T-helper 2 cell (primary cell): ENCODE measurements around the gene RNF114.
"Not testable (repeated sequence)": the region's sequence is repeated elsewhere in the genome, so short reads cannot be mapped to it uniquely, and the experiment has no call there.

Experiments
- DNase-seq, 5 experiments: peaks; one replicate each; pipeline versions ENCODE4 v3.0.0 to v3.0.0-alpha.2; 2012 to 2022

The RNF114 gene

DNA sequence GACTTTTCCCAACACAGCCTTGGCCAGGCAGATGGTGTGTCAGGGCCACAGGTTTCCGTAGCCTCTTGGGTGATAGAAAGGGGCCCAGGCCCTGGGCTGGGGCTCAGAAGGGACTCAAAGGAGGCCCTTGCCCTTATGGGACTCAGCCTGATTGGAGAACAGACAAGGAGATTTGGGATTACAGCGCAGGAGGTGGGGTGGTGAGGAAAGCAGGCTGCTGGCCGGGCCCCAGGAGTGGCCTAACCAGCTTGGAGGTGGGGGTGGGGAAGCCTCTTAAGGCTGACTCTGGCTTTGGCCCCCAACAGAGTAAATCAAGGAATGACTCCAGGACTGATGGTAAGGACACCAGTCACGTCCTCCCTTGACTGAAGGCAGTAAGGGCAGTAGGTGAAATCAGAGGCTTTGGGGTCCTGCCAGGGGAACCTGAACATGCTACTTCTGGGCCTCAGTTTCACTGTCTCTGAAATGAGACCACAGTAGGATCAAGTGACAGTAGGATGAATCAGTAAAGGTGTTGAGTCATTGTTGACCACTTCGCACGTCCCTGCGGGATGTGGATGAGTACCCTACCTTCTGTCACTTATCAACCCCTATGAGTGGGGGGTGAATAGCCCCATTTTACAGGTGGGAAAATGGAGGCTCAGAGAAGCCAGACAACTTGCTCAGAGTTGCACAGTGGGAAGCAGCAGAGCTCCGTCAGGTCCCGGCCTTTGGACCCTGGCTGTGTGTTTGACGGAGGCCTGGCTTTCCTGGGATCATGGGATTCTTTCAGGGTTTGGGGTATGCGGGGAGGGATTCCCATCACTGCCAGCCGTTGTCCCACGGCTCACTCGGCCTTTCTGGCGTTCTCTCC is 51.0 kb downstream of the RNF114 start:
- no peak for DNase-seq

DNA sequence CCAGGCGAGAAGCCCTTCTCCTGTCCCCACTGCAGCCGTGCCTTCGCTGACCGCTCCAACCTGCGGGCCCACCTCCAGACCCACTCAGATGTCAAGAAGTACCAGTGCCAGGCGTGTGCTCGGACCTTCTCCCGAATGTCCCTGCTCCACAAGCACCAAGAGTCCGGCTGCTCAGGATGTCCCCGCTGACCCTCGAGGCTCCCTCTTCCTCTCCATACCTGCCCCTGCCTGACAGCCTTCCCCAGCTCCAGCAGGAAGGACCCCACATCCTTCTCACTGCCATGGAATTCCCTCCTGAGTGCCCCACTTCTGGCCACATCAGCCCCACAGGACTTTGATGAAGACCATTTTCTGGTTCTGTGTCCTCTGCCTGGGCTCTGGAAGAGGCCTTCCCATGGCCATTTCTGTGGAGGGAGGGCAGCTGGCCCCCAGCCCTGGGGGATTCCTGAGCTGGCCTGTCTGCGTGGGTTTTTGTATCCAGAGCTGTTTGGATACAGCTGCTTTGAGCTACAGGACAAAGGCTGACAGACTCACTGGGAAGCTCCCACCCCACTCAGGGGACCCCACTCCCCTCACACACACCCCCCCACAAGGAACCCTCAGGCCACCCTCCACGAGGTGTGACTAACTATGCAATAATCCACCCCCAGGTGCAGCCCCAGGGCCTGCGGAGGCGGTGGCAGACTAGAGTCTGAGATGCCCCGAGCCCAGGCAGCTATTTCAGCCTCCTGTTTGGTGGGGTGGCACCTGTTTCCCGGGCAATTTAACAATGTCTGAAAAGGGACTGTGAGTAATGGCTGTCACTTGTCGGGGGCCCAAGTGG is 51.9 kb downstream of the RNF114 start:
- no peak for DNase-seq

DNA sequence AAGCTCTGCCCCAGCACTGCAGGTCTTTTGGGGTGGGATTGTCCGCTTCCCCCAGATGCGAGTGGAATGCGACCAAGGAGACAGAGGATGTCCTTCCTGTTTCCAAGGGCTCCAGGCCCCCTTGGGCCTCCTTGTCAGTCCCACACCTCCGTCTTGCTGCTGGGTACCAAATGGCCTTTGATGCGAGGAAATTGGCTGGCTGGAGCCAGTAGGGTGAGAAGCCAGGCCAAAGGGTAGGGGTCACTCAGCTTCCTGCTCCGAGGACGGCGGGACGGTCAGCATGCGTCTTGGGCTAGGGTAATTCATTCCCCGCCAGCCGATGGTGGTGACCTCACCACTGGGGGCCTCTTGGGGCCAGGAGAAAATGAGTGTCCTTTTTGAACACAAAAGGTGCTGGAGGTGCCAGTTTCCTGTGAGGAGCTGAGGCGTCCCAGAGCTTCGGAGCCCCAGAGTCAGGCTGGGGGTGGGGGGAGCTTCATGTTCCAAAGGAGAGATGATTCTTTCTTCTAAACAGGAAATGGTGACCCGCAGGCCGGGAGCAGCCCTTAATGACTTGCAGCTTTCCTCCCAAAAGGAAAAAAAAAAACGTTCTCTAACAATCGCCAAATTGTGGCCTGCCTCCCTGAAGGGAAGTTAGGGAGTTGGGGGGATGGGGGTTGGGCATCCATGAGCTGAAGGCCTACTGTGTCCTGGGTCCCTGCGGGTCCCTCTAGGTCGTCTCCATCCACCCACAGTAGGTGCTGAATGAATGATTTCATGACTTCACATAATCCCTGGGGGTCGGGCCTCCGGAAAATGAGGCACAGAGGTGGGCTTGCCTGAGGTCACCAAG is 53.3 kb downstream of the RNF114 start:
- no peak for DNase-seq

DNA sequence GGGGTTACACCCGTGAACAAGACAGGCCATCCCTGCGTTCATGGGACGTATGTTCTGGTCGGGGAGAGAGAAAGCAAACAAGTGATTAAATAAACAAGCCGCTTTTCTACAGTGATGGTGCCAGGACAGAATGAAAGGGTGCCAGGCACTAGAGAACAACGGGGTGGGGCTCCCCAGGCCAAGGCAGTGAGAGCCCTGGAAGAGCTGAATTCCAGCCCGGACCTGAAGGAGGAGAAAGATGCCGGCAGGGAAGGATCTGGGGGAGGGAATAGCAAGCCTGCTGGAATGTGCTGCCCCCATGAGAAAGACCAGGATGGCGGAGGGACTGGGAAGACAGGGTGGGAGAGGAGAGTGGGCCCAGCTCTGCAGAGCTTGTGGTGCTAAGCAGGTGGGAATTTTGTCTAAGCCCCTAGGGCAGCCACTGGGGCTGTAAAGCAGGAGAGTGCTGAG is 54.1 kb downstream of the RNF114 start:
- DNase-seq, result no peak

DNA sequence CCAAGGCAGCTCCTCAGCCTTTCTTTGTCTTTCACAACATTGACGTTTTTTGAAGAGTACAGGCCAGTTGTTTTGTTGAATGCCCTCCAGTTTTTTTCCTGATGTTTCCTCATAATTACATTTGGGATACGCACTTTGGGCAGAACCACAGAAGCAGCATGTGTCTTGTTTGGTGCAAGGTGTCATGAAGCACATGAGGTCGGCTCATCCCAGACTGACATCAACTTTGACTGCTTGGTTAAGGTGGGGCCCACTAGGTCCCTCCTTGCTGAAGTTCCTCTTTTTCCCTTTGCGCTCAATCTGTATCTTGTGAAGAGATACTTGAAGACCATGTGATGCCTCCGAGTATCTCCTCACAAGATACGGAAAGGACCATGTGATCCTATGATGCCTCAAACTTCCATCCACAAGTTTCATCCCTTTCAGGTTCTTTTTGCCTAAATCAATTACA is 57.1 kb downstream of the RNF114 start:
- DNase-seq, result no peak

DNA sequence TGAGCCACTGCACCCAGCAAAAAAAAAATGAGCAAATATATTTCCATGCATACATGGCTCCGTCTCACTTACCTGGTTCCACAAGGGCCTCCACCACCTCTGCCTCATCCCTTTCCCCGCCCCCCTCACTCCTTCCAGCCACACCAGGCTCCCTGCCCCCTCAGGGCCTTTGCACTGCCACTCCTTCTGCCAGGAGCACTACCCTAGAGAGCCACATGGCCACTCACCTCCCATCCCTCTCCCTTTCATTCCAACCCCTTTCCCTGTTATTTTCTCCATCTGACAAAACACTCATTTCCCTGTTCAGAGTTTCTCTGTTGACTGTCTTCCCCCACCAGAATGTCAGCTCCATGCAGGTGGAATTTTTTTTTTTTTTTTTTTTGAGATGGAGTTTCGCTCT is 59.4 kb downstream of the RNF114 start:
- no peak for DNase-seq

DNA sequence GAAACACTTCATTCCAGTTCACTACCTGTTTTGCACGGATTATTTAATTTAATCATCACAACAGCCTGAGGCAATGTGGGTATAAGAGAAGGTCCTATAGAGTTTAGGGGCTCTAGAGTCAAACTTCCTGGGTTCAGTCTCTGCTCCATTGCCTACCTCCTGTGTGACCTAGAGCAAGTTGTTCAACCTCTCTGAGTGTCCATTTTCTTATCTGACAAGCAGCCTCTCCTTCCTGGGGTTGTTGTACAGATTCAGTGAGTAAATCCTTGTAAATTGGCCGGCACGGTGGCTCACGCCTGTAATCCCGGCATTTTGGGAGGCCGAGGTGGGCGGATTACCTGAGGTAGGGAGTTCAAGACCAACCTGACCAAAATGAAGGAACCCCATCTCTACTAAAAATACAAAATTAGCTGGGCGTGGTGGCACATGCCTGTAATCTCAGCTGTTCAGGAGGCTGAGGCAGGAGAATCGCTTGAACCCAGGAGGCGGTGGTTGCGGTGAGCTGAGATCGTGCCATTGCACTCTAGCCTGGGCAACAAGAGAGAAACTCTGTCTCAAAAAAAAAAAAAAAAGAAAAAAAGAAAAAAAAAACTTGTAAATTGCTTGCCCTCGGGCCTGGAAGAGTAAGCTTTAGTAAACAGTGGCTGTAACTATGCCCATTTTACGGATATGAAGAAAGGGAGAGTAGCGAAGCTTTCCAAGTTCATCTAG is 62.4 kb downstream of the RNF114 start:
- DNase-seq, result not testable (repeated sequence)

DNA sequence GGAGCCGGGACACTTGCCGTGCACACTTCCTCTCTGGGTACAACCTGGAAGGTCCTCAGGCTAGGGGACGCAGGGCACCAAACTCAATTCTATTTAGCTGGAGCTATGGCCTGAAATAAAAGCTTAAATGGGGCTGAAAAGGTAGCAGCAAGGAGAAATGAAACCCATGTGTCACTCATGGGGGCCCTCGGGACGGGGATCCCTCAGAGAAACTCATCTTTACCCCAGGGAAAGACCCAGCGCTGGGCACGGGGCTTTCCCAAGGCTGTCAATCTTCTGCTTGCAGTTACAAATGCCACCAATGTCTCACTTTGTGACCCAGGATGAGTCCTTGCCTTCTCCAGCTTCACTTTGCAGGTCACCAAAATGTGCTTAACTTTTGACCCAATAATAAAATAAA is 63.1 kb downstream of the RNF114 start:
- DNase-seq, result no peak

DNA sequence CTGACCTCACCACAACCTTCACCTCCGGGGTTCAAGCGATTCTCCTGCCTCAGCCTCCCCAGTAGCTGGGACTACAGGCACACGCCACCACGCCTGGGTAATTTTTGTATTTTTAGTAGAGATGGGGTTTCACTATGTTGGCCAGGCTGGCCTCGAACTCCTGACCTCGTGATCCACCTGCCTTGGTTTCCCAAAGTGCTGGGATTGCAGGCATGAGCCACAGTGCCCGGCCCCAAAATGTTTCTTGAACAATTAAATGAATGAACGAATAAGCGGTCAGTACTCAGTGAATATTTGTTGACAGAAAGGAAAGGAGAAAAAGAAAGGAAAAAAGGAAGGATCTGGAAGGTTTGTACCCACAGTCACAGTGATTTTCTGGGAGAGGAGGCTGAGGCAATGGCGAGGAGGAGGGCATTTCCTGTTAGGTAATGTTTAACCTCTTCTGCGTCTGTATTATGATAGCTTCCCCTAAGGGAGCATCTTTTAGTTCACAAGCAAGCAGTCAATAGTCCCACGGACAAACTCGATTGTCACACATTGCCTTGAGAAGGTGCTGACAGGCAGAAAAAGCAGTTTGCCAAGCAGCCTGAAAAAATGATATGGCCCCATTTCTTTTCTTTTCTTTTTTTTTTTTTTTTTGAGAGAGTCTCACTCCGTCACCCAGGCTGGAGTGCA is 64.5 kb downstream of the RNF114 start:
- DNase-seq, result not testable (repeated sequence)

DNA sequence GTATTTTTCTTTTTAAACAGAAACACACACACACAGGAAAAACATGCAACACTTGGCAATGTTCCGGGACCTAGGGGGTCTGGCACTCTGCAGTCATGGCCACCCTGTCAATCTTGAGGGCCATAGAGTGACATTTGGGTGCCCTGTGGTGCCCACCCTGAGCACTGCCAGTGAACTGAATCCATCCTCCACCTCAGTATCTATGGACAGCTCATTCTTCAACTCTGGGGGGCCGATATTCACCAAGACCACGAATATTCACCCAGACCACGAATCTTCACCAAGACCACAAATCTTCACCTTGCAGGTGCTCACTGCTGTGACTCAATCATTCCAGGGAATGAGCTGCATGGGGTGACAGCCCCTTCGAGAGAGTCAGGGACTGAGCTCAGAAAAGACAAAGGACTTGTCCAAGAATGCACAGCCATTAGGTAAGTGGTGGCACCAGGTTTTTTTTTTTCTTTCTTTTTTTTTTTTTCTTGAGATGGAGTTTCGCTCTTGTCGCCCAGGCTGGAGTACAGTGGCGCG is 65.7 kb downstream of the RNF114 start:
- DNase-seq, result no peak

DNA sequence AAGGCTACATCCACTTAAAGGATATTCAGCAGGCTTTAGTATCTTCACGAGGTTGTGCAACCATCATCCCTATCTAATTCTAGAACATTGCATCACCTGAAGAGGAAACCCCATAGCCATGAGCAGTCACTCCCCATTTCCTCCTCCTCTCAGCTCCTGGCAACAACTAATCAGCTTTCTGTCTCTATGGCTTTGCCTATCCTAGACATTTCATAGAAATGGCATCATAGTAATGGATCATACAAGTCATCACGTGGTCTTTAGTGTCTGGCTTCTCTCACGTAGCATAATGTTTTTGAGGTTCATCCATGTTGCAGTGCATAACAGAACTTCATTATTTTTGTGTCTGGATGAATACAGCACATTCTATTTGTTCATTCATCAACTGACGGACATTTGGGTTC is 67.1 kb downstream of the RNF114 start:
- DNase-seq, result no peak
